ENCODE measurements around the gene PRKN.
"Not testable (repeated sequence)": the region's sequence is repeated elsewhere in the genome, so short reads cannot be mapped to it uniquely, and the experiment has no call there.

The PRKN gene

DNA sequence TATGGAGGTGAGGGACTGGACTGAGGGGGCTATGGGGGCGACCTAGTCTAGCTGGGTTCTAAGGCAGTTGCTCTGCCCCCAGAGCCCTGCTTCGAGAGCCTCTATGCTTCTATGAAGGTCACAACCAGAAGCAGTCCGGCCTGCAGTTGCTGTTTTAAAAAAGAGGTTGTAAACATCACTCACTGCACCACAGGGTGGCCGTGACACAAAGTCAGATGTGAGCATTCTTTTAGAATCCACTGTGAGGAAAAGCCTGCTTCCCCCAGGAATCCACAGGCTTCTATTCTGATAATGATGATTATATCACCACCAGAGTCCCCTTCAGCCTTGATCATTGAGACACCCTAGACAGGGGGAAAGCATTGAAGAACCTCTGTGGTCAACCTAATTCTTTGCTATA, 1224.0 kb downstream of the PRKN start:
- Histone ChIP-seq H3K9ac (ENCODE audit: low read length) (no peak overlapping the region), H3K27me3 (ENCODE audit: control insufficient read depth, insufficient read depth, low read length) (no peaks in the 10 kb centered on the region; the same call in 1 of the 2 replicates), H3K4me3 (ENCODE audit: low read depth, low read length) (no peak overlapping the region), H3K36me3 (ENCODE audit: control insufficient read depth, insufficient read depth, low read length) (no peaks in the 10 kb centered on the region), H3K9me3 (ENCODE audit: control insufficient read depth, insufficient read depth, low read depth, low read length) (no peaks in the 10 kb centered on the region), H3K4me1 (ENCODE audit: control insufficient read depth, insufficient read depth, low read length) (no peaks in the 10 kb centered on the region), H3K27ac (ENCODE audit: low read depth, low read length) (no peak overlapping the region)

DNA sequence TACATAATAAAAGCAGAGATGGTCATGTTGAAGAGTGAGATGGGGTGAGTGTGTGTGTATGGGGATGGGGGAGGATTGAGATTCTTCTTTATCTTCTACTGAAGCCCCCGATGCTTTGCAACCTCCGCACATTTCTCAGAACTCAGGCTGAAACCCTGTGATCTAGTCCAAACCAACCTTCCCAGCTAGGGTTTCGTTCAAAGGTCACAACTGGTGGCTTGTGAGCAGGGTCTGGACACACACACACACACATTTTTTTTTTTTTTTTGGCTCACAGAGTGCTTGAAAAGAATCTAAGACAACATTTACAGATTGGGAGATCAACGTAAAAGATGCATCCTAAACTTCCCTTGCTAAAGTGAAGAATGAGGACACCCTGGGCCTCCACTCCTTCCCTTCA, 1228.7 kb downstream of the PRKN start:
- no peaks in the 10 kb centered on the region for H3K9me3 ChIP-seq (ENCODE audit: control insufficient read depth, insufficient read depth, low read depth, low read length)
- no peak overlapping the region for H3K4me3 ChIP-seq (ENCODE audit: low read depth, low read length)
- H3K36me3 ChIP-seq (ENCODE audit: control insufficient read depth, insufficient read depth, low read length) = no peaks in the 10 kb centered on the region
- H3K27me3 ChIP-seq (ENCODE audit: control insufficient read depth, insufficient read depth, low read length) = peaks cover 5% of the 10 kb centered on the region; the same call in 1 of the 2 replicates
- no peak overlapping the region for H3K27ac ChIP-seq (ENCODE audit: low read depth, low read length)
- no peak overlapping the region for H3K9ac ChIP-seq (ENCODE audit: low read length)
- H3K4me1 ChIP-seq (ENCODE audit: control insufficient read depth, insufficient read depth, low read length) = 0 out of 2 replicates have a peak, but pooled peaks cover 4% of the 10 kb centered on the region

DNA sequence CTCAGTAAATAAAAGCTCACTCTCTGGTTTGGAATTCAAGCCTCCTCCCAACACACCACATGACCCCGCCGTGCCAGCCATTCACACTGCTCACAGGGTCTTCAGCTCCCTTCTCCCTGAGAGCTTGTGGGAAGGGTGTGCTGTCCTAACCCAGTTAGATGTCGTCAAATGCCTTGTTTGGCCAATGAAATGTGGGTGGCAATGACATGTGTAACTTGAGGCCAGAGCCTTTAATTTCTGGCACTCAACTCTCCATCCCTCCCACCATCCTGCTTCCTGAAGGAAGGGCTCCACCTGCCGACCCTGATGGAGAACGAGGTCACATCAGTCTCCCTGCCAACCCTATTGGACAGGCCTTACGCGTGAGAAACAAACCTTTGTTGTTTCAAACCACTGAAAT, 1229.2 kb downstream of the PRKN start:
- Histone ChIP-seq H3K36me3 (ENCODE audit: control insufficient read depth, insufficient read depth, low read length) (no peaks in the 10 kb centered on the region), H3K9me3 (ENCODE audit: control insufficient read depth, insufficient read depth, low read depth, low read length) (no peaks in the 10 kb centered on the region)

DNA sequence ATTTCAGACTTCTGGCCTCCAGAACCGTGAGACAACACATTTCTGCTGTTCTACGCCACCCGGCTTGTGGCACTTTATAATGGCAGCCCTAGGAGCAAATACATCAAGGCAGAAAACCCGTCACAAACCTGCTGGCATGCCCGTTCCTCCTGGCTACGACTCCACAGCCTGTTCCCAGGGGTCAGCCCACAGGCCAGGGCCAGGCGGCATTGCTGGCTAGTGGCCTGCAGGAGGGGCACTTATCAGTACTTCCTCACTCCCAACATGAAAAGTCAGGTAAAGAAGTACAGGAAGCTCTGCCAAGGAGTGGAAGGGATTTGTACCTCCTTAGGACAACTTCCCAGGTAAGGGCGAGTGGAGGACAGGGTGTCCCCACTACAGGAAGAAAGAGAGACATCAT, 1230.6 kb downstream of the PRKN start:
- peaks cover 5% of the 10 kb centered on the region; the same call in 1 of the 2 replicates for H3K27me3 ChIP-seq (ENCODE audit: control insufficient read depth, insufficient read depth, low read length)
- H3K4me3 ChIP-seq (ENCODE audit: low read depth, low read length) = no peak overlapping the region
- H3K4me1 ChIP-seq (ENCODE audit: control insufficient read depth, insufficient read depth, low read length) = 0 out of 2 replicates have a peak, but pooled peaks cover 4% of the 10 kb centered on the region
- H3K9me3 ChIP-seq (ENCODE audit: control insufficient read depth, insufficient read depth, low read depth, low read length) = no peaks in the 10 kb centered on the region
- H3K27ac ChIP-seq (ENCODE audit: low read depth, low read length) = no peak overlapping the region
- H3K9ac ChIP-seq (ENCODE audit: low read length) = no peak overlapping the region
- no peaks in the 10 kb centered on the region for H3K36me3 ChIP-seq (ENCODE audit: control insufficient read depth, insufficient read depth, low read length)

More for the DNA sequence above, 1229.2 kb downstream of the PRKN start:
- 0 out of 2 replicates have a peak, but pooled peaks cover 4% of the 10 kb centered on the region for H3K4me1 ChIP-seq (ENCODE audit: control insufficient read depth, insufficient read depth, low read length)
- peaks cover 5% of the 10 kb centered on the region; the same call in 1 of the 2 replicates for H3K27me3 ChIP-seq (ENCODE audit: control insufficient read depth, insufficient read depth, low read length)
- H3K4me3 ChIP-seq (ENCODE audit: low read depth, low read length) = no peak overlapping the region
- no peak overlapping the region for H3K27ac ChIP-seq (ENCODE audit: low read depth, low read length)
- H3K9ac ChIP-seq (ENCODE audit: low read length) = no peak overlapping the region

DNA sequence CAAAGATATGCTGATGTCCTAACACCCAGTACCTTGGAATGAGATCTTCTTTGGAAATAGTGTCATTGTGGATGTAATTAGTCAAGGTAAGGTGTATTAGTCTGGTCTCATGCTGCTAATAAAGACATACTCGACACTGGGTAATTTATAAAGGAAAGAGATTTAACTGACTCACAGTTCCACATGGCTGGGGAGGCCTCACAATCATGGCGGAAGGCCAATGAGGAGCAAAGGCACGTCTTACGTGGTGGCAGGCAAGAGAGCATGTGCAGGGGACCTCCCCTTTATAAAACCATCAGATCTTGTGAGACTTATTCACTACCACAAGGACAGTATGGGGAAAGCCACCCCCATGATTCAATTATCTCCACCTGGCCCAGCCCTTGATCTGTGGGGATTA, 1231.3 kb downstream of the PRKN start:
- not testable (repeated sequence) for H3K9me3 ChIP-seq (ENCODE audit: control insufficient read depth, insufficient read depth, low read depth, low read length); H3K4me3 ChIP-seq (ENCODE audit: low read depth, low read length); H3K27ac ChIP-seq (ENCODE audit: low read depth, low read length); H3K9ac ChIP-seq (ENCODE audit: low read length); H3K4me1 ChIP-seq (ENCODE audit: control insufficient read depth, insufficient read depth, low read length); H3K36me3 ChIP-seq (ENCODE audit: control insufficient read depth, insufficient read depth, low read length); H3K27me3 ChIP-seq (ENCODE audit: control insufficient read depth, insufficient read depth, low read length)

DNA sequence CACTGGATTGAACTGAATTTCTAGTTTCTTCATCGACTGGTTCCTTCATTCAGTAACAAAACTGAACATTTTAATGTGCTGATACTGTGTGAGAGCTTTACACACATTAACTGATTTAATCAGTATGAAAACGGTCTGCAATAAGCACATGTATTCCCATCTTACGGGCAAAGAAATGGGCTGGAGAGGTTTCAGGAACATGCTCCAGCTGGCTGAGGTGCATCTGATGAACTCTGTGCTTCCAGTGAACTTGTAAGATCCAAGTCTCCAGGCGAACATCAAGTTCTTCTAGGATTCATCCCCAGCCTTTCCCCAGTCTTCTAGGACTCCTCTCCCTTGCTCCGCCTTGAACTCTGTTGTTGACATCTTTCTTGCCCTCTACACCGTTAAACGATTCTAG, 1233.0 kb downstream of the PRKN start:
- Histone ChIP-seq H3K36me3 (ENCODE audit: control insufficient read depth, insufficient read depth, low read length) (no peaks in the 10 kb centered on the region), H3K4me3 (ENCODE audit: low read depth, low read length) (no peak overlapping the region), H3K27ac (ENCODE audit: low read depth, low read length) (no peak overlapping the region), H3K27me3 (ENCODE audit: control insufficient read depth, insufficient read depth, low read length) (0 out of 2 replicates have a peak, but pooled peaks cover 5% of the 10 kb centered on the region), H3K4me1 (ENCODE audit: control insufficient read depth, insufficient read depth, low read length) (0 out of 2 replicates have a peak, but pooled peaks cover 4% of the 10 kb centered on the region), H3K9me3 (ENCODE audit: control insufficient read depth, insufficient read depth, low read depth, low read length) (no peaks in the 10 kb centered on the region), H3K9ac (ENCODE audit: low read length) (no peak overlapping the region)

DNA sequence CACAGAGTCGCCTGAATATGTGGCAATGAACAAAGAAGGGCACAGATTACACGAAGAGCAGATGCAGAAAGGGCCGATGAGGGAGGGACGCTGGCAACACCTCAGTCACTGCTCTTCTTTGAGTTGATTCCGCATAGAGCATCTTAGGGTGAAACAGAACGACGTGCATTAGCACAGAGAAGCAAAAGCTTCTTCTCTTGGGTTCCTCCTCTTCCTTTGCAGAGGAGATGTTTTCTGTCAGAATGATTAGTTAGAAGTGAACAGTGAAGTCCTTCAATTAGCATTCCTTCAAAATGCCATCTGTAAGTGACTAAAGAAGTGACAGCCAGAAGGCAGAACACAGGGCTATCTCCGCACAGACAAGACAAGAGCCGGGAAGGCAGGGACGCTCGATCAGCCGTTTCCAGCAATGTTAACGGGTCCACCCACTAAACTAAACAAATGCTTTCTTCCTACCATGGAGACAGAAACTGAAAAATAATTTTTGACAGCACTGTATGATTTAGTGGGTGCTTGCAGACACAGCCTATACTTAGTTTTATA, 1233.9 kb downstream of the PRKN start:
- Histone ChIP-seq H3K27ac (ENCODE audit: low read depth, low read length) (no peak overlapping the region), H3K9me3 (ENCODE audit: control insufficient read depth, insufficient read depth, low read depth, low read length) (no peaks in the 10 kb centered on the region), H3K4me1 (ENCODE audit: control insufficient read depth, insufficient read depth, low read length) (0 out of 2 replicates have a peak, but pooled peaks cover 4% of the 10 kb centered on the region), H3K4me3 (ENCODE audit: low read depth, low read length) (no peak overlapping the region), H3K9ac (ENCODE audit: low read length) (no peak overlapping the region), H3K27me3 (ENCODE audit: control insufficient read depth, insufficient read depth, low read length) (0 out of 2 replicates have a peak, but pooled peaks cover 5% of the 10 kb centered on the region), H3K36me3 (ENCODE audit: control insufficient read depth, insufficient read depth, low read length) (no peaks in the 10 kb centered on the region)

DNA sequence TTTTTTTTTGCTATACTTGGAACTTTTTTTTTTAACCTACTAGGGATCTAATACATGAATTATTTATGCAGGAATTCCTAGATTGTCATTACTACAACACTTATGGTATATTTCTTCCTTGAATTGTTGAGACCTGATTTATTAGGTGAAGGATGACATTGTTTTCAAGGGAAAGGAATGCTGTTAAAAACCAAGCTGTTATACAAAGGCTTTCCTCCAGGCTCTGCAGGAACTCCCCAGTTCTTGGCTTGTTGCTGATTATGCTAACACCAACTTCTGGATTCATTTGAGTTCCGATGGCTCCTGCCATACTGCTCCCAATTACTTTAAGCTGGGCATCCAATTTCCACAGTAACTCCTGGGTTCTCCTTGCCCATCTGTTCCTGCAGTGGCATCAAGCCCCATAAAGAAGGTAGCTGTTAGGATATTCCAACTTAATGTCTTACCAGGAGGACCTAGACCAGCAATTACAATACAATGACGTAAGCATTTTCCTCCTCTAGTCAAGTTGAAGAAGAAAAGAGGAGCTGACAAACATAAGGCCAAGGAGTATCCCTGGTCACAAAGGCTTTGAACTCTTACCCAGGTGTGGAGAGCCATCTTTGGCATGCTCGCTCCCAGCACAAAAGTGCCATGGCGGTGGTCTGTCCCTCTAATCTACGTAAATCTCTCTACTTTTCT, 1237.8 kb downstream of the PRKN start:
- Histone ChIP-seq H3K4me1 (ENCODE audit: control insufficient read depth, insufficient read depth, low read length) (no peaks in the 10 kb centered on the region; the same call in 1 of the 2 replicates), H3K27me3 (ENCODE audit: control insufficient read depth, insufficient read depth, low read length) (no peaks in the 10 kb centered on the region), H3K4me3 (ENCODE audit: low read depth, low read length) (no peak overlapping the region), H3K9ac (ENCODE audit: low read length) (no peak overlapping the region), H3K27ac (ENCODE audit: low read depth, low read length) (no peak overlapping the region), H3K9me3 (ENCODE audit: control insufficient read depth, insufficient read depth, low read depth, low read length) (no peaks in the 10 kb centered on the region), H3K36me3 (ENCODE audit: control insufficient read depth, insufficient read depth, low read length) (no peaks in the 10 kb centered on the region)

DNA sequence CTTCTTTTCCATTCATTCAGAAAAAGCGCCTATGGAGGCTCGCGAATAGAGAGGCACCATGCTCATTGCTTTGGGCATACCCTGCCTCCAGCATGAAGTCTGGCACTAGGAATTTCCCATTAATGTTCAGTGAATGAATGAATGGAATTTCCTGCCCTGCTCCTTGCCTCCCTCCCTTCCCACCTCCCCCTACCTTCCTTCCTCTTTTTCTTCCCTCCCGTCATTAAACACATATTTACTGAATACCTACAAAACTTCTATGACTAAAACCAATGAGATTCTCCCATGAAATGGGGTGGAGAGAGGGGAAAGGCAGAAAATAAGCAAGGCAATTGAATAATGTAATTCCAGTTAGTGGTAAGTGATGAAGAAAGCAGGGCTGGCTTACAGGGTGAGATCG, 1239.9 kb downstream of the PRKN start:
- Histone ChIP-seq H3K27me3 (ENCODE audit: control insufficient read depth, insufficient read depth, low read length) (no peaks in the 10 kb centered on the region), H3K9ac (ENCODE audit: low read length) (no peak overlapping the region), H3K9me3 (ENCODE audit: control insufficient read depth, insufficient read depth, low read depth, low read length) (no peaks in the 10 kb centered on the region), H3K36me3 (ENCODE audit: control insufficient read depth, insufficient read depth, low read length) (no peaks in the 10 kb centered on the region), H3K27ac (ENCODE audit: low read depth, low read length) (no peak overlapping the region), H3K4me1 (ENCODE audit: control insufficient read depth, insufficient read depth, low read length) (peaks cover 4% of the 10 kb centered on the region; the same call in 1 of the 2 replicates), H3K4me3 (ENCODE audit: low read depth, low read length) (no peak overlapping the region)

DNA sequence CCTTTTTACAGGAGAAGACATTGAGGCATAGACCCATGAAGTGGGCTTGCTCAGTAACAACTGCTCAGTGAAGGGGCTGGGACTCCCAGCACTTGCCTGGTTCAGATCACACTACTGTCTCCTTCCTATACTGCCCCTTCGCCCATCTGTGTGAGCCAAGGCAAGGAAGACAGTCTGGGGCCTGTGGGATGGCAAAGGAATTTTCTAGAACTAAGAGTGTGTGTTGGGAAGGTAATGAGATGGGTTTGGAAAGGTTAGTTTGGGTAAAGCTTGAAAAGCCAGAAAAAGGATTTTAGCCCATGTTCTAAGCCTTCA, 1240.4 kb downstream of the PRKN start:
- Histone ChIP-seq H3K9me3 (ENCODE audit: control insufficient read depth, insufficient read depth, low read depth, low read length) (no peaks in the 10 kb centered on the region), H3K27me3 (ENCODE audit: control insufficient read depth, insufficient read depth, low read length) (no peaks in the 10 kb centered on the region), H3K9ac (ENCODE audit: low read length) (no peak overlapping the region), H3K4me1 (ENCODE audit: control insufficient read depth, insufficient read depth, low read length) (peaks cover 4% of the 10 kb centered on the region; the same call in 1 of the 2 replicates), H3K4me3 (ENCODE audit: low read depth, low read length) (no peak overlapping the region), H3K36me3 (ENCODE audit: control insufficient read depth, insufficient read depth, low read length) (no peaks in the 10 kb centered on the region), H3K27ac (ENCODE audit: low read depth, low read length) (no peak overlapping the region)

DNA sequence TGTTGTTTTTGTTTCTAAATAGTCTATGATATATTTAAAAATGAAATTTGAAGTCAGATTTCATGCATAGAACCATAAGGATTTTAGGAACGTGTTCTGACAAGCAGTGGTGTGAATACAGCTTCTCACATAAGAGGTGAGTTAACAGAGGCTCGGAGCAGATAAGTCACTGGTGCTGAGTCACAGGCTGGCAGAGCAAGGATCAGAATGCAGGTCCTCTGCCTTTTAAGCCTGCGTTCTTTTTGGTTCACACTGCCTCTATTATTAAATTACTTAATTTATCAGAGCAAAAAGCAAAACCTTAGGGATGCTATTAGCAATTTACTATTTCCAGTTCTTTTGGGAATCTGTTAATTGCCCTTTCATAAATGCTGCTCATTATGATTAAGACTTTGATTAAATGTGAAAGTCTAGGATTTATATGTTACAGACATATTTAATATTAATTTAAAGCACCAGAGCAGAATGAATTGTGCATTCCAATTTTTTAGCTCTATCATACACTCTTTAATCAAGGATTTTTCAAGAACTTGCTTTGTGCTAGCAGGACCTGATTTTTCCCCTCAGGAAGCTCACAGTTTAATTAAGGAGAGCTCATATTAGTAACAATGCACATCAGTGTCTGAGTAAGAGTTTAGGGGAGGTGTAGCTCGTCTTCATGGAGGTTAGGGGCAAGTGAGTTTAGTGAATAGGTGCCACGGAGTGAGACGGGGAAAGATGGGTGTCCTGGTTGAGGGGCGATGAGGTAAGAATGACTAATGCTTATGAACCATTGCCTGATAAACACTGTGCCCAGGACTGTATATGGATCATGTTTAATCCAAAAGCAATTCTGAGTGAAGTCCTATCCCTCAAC, 1241.0 kb downstream of the PRKN start:
- Histone ChIP-seq H3K27me3 (ENCODE audit: control insufficient read depth, insufficient read depth, low read length) (no peaks in the 10 kb centered on the region), H3K36me3 (ENCODE audit: control insufficient read depth, insufficient read depth, low read length) (no peaks in the 10 kb centered on the region), H3K4me3 (ENCODE audit: low read depth, low read length) (no peak overlapping the region), H3K9me3 (ENCODE audit: control insufficient read depth, insufficient read depth, low read depth, low read length) (no peaks in the 10 kb centered on the region), H3K27ac (ENCODE audit: low read depth, low read length) (no peak overlapping the region), H3K4me1 (ENCODE audit: control insufficient read depth, insufficient read depth, low read length) (peaks cover 4% of the 10 kb centered on the region; the same call in 1 of the 2 replicates), H3K9ac (ENCODE audit: low read length) (no peak overlapping the region)

Measured in HUES6 (cell line).